Measurements from ENCODE around the gene CTNNA1.

DNA sequence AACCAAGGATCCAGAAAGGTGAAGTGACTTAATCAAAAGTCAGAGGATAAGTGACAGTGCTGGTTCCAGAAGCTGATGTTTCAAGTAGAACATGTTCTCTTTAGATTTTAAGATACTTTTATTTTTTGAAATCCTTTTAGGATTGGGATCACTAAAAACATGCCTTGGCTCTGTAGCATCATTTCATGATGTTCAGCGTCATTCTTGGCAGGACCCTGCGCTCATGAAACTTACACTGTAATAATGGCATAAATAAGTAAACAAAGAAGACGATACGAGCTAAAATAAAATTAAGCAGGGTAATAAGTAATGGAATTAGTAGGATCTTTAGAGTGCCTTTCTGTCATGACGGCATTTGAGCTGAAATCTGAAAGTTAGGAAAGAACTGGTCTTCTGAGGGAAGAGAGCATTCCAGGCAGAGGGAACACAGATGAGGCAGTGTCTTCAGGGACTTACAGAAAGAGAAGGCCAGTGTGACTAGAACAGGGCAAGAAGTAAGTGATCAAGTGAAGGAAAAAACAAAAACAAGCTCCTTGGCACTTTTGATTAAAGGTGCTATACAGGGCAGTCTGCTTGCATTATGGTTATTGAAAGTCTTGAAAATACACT is 19.9 kb downstream of the CTNNA1 start:
- TF ChIP-seq EZH2phosphoT487 (IDR thresholded peaks at IDR 0.05; ENCODE audit: insufficient read depth, low read depth) (no peak), EZH2 (IDR thresholded peaks at IDR 0.05; ENCODE audit: insufficient read depth, poor library complexity, severe bottlenecking) (no peak)
